ENCODE data around the gene GRM4. TPM values are rescaled to one million over a fixed set of nuclear protein-coding genes. Genes with fewer than 3 reads are reported as not detected.
A peak's percentile ranks its signal among the peaks of the same experiment; 100 is the strongest.

Gene GRM4
- total RNA-seq, 1 experiment from 2014 or later: not detected

DNA sequence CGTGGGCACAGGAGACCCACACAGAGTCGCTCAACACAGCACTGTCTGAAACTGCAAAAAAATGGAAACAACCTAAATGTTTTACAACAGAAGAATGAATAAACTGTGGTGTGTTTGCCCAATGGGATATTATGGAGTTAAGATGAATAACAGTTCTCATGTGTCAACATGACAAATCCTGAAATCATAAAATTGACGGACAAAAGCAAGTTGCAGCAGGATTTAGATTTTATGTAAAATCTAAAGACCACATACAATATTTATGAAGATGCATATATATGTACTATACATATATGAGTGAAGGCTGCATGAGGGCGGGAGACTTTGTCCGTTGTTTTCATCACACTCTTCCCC, 79.7 kb downstream of the GRM4 start:
- H3K27me3 ChIP-seq: no peaks in the 10 kb centered on the region
- H3K4me3 ChIP-seq: no peak overlapping the region
- no peaks in the 10 kb centered on the region for H3K36me3 ChIP-seq
- DNase-seq: no peak
- no peaks in the 10 kb centered on the region for H3K9me3 ChIP-seq

DNA sequence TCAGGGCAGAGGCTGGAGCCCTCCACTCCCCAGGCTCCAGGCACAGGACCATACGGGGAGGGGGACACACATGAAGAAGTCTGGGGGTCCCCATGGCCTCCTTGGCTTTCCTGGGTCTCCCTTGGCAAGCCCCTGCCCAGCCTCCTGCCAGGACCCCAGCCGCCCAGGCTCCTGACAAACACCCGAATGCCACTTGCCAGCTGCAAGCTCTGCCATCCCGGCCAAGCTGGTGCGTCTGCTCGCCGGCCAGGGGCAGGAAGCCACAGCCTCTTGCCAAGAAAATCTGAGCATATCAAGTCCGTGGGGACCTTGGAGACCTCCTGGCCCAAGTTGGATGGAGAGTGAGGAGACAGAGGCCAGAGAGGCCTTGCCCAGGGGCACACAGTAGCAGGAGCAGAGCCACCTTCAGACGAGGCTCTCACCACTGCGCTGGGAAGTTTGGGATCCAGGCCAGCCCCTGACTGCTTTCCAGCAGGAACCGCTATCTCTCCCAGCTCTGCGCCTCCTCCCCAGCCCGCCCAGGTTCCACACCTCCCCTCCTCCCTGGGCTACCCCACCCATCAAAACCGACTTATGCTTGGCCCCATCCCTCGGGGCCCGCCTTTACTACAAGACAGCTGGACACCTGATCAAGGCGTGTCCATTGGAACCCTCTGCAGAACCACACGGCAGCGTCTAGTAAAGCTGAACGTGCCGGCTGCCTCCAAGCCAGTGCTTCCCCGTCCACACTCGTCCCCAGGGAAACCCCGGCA, 80.2 kb downstream of the GRM4 start:
- peak; percentile 43 for DNase-seq
- Histone ChIP-seq H3K36me3 (no peaks in the 10 kb centered on the region), H3K27me3 (no peaks in the 10 kb centered on the region)

DNA sequence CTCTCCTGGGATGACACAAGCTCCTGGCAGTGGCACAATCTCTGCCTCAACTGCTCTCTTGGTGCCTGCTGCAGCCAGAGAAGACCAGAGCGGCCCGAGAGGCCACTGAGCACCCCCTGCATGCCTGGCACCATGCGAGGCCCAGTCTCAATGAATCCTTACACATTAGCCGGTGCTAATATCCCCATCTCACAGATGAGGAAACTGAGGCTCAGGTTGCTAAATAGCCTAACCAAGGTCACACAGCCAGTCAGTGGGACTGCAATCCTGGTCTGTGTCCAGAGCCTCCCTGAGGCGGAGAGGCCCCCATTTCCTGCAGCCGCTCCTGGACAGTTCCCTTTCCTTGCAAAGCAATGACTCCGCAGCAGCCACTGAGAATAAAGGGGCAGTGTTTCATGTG, 81.2 kb downstream of the GRM4 start:
- DNase-seq: no peak
- no peaks in the 10 kb centered on the region for H3K27me3 ChIP-seq
- no peak overlapping the region for H3K4me3 ChIP-seq
- no peaks in the 10 kb centered on the region for H3K9me3 ChIP-seq
- H3K36me3 ChIP-seq: no peaks in the 10 kb centered on the region

More for the DNA sequence above, 80.2 kb downstream of the GRM4 start:
- Histone ChIP-seq H3K4me3 (no peak overlapping the region), H3K9me3 (no peaks in the 10 kb centered on the region)

DNA sequence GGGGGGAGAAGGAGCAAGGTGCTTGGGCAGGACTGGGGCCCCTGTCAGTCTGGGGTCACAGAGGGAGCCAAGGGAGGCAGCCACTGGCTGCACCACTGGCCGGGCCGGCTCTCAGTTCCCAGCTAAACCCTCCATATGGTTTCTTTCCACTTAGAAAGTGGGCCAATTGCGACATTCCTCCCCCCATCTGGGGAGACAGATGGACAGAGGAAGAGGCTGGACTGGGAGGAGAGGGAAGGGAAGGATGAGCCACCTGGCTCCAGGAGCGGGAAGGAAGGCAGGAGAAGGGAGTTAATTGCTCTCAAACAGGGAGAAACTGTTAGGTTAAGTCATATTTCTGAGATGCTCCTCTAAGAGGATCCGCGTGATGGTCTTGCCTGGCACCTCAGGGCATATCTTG, 82.2 kb downstream of the GRM4 start:
- H3K27me3 ChIP-seq: no peaks in the 10 kb centered on the region
- no peaks in the 10 kb centered on the region for H3K9me3 ChIP-seq
- no peak for DNase-seq
- H3K36me3 ChIP-seq: no peaks in the 10 kb centered on the region
- no peak overlapping the region for H3K4me3 ChIP-seq

DNA sequence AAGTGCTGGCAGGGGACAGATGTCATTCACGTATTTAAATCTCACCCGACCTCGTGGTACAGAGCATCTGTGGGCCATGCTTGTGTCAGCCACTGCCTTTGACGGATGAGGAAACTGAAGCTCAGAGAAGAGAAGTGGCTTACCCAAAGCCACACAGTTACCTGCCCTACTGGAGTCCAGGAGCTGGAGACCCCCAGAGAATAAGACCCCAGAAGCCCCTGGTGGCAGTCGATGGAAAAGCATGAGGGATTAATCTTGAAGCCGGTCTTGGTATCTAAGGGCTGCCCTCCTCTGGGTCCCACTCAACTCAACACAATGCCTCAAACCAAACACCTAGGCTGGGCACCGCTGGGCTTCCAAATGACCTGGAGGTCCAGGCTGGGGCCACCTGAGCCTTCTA, 83.1 kb downstream of the GRM4 start:
- no peaks in the 10 kb centered on the region for H3K27me3 ChIP-seq
- H3K36me3 ChIP-seq: no peaks in the 10 kb centered on the region
- no peak overlapping the region for H3K4me3 ChIP-seq
- no peak for DNase-seq
- no peaks in the 10 kb centered on the region for H3K9me3 ChIP-seq

DNA sequence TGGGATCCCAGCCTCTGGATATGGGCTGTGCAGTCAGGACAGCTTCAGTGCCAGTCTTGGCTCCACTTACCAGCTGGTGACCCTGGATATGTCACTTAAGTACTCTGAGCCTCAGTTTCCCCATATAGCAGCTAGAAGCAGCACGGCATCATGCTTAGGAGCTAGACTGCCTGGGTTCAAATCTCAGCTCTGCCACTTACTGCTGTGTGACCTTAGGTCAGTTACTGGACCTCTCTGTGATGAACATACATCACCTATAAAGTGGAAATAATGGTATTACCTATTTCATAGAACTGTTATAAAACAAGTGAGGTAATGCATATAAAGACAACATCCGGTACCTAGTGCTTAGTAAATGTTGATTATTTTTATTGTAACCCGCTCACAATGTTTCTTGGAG, 83.7 kb downstream of the GRM4 start:
- no peak for DNase-seq
- H3K27me3 ChIP-seq: no peaks in the 10 kb centered on the region
- H3K4me3 ChIP-seq: no peak overlapping the region
- H3K9me3 ChIP-seq: no peaks in the 10 kb centered on the region
- H3K36me3 ChIP-seq: no peaks in the 10 kb centered on the region

DNA sequence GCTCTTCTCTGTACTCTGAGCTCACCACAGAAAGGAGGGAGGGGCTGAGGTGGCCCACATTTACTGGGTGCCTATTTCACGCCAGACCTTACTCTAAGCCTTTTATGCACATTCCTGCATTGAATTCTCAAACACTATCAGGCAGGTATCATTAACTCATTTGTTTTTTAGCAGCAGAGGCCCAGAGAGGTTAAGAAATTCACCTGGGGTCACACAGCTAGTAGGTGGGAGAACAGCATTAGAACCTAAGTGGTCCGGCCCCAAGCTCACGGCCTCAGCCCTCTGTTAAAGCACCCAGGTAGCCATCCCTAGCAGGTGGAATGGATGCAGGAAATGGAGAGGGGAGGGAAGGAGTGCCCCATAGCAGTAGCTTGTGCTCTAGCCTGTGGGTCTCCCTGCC, 84.5 kb downstream of the GRM4 start:
- Histone ChIP-seq H3K36me3 (no peaks in the 10 kb centered on the region), H3K27me3 (no peaks in the 10 kb centered on the region), H3K9me3 (no peaks in the 10 kb centered on the region), H3K4me3 (no peak overlapping the region)
- no peak for DNase-seq

DNA sequence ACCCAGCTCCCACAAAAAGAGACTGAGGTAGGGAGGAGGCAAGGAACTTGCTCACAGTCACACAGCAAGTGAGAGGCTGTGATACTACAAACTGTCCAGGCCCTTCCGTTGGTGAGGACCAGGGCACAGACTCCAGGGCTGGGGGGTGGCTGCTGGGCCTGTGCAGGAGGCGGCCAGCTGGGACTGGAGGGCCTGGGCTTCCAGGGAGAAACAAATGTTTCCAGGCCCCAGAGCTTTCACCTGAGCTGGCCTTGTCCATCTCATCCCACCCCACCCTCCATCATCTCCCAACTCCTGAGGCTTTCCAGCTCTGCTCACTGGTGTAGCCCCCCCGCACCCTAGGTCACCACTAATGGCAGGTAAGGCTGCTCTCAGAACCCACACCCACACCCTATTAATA, 86.0 kb downstream of the GRM4 start:
- H3K36me3 ChIP-seq: no peaks in the 10 kb centered on the region
- H3K27me3 ChIP-seq: no peaks in the 10 kb centered on the region
- no peak overlapping the region for H3K4me3 ChIP-seq
- no peaks in the 10 kb centered on the region for H3K9me3 ChIP-seq
- no peak for DNase-seq

DNA sequence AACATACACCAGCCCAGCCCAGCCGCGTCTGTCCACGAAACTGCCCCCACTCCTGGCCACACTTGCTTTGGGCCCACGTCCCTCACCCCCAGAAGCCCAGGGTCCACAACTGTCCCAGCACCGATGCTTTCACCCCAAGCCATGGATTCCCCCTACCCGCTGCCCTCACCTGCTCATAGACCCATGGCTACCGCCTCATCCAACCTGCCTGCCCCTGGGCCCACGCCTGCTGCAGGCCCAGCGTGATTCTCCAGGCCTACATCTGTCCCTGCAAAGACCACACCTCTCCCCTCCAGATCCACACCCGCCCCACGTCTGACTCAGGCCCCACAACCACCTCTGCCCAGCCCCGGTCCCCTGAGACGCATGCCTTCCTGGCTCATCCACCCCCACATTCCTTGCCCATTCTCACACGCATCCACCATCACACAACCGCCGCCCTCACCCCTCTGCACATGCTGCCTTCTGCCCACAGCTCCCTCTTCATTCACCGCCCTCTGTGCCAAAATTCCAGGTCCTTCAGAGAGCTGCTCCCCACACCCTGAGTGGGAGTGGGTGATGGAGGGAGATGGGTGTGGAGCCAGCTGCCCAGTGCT, 86.7 kb downstream of the GRM4 start:
- H3K36me3 ChIP-seq: no peaks in the 10 kb centered on the region
- no peaks in the 10 kb centered on the region for H3K27me3 ChIP-seq
- peak; percentile 17 for DNase-seq
- H3K4me3 ChIP-seq: no peak overlapping the region
- H3K9me3 ChIP-seq: no peaks in the 10 kb centered on the region

DNA sequence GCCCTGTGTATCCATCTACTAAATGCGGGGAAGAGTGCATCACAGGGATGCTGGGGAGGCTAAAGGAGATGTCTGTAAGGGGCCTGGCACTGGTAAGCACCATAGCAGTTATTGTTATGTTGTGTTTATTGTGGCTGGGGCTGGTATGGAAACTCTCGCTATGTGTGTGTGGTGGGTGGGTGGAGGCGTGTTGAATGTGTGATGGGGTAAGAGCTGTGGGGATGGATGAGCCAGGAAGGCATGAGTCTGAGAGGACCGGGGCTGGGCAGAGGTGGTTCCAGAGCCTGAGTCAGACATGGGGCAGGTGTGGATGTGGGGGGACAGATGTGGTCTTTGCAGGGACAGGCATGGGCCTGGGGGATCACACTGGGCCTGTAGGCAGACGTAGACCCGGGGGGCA, 88.1 kb downstream of the GRM4 start:
- Histone ChIP-seq H3K27me3 (no peaks in the 10 kb centered on the region), H3K9me3 (no peaks in the 10 kb centered on the region), H3K4me3 (no peak overlapping the region), H3K36me3 (no peaks in the 10 kb centered on the region)
- DNase-seq: no peak

DNA sequence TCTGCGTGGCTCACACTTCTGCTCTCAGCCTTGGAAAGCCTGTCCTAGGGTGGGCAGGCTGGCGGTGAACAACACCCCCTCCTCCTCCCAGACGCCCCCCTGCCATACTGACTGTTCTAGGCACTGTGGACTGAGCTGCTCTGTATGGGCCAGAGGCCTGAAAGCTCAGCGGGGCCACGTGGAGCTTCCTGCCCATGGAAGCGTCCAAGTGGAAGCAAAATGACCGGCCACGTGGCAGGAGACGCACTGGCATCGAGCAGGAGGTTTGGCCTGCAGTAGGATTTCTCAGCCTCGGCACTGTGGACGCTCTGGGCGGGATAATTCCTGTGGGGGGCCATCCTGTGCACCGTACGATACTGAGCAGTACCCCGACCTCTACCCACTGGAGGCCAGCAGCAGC, 88.7 kb downstream of the GRM4 start:
- Histone ChIP-seq H3K27me3 (no peaks in the 10 kb centered on the region), H3K9me3 (no peaks in the 10 kb centered on the region), H3K4me3 (no peak overlapping the region), H3K36me3 (no peaks in the 10 kb centered on the region)
- no peak for DNase-seq

DNA sequence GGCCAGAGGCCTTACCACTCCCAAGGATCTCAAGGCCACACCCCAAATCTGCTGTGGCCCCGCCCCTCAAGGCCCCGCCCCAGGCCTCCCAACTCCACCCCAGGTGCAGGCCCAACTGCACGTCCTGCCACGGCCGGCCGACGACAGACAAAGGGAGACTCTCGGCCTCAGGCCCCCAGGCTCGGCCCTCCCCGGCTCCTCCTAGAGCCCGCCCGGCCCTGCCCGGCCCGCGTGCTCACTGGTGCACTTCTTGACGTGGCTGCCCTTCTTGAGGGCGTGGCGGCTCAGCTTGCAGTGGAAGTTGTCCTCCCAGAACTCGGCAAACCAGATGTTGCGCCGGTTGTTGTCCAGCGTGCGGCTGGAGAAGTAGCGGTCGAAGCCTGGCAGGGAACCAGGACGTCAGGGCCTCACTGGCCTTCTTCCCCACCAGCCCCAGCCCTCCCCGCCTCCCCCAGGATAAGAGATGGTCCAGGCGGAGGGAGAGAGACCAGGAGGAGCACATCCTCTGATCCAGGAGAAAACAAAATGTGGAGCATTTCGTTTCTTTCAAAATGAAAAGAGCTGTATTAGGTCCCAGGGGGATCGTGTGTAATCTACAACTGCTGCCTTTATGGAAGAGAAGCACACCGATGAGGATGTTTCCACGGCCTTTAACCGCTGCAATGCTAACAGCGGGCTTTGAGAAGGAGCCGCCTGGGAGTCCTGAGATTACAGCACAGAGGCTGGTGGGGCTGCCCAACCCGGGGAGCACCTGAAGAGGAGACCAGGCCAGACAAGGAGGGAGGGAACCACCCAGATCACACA, 89.4 kb downstream of the GRM4 start:
- H3K9me3 ChIP-seq: no peaks in the 10 kb centered on the region
- no peak for DNase-seq
- no peaks in the 10 kb centered on the region for H3K27me3 ChIP-seq
- H3K36me3 ChIP-seq: no peaks in the 10 kb centered on the region
- H3K4me3 ChIP-seq: no peak overlapping the region

DNA sequence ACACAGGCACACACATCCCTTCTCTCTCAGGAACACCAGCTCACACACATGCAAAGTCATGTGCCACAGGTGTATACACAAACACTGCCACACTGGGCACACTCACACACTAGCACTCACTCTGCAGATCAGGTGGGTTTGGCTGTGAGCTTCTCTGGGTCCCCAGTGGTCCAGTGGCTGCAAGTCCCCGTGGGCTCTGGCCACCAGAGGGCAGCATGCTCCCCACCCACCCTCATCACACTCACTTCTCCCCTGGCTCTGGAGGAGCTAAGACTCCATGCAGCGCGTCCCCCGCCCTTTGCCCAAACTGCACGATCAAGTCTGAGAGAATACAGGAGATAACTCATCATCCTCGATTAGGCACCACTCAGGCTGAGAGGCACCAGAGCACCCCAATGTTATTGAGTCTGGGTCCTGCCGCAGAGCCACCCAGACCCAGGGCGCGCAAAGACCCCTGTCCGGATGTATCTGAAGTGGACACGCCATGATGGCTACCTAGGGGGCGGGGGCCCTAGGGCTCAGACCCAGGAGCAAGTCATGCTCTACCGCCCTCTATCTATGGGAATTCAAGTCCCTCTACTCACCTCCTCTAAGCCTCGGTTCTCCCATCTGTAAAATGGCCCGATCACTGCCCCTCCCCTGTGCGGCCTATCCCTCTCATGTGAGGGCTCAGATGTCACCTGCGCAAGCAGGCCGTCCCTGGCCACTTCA, 90.5 kb downstream of the GRM4 start:
- no peaks in the 10 kb centered on the region for H3K9me3 ChIP-seq
- no peaks in the 10 kb centered on the region for H3K36me3 ChIP-seq
- no peaks in the 10 kb centered on the region for H3K27me3 ChIP-seq
- no peak overlapping the region for H3K4me3 ChIP-seq
- DNase-seq: peak; percentile 41

DNA sequence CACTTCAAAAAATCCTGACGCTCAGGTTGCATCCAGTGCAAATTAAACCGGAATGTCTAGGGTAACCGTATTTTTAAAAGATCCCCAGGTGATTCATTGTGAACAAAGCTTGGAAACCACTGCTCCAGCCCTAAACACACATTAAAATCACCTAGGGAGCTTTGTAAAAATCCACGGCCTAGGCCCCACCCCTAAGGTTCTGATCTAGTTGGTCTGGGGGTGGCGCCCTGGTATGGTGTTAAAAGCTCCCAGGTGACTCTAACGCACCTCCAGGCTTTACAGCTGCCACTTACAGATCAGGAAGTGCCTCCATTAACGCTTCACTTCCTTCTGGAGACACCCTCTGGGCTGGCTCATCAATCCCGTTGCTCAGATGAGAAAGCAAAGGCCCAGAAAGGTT, 92.2 kb downstream of the GRM4 start:
- Histone ChIP-seq H3K4me3 (no peak overlapping the region), H3K27me3 (no peaks in the 10 kb centered on the region), H3K36me3 (no peaks in the 10 kb centered on the region), H3K9me3 (no peaks in the 10 kb centered on the region)
- no peak for DNase-seq

DNA sequence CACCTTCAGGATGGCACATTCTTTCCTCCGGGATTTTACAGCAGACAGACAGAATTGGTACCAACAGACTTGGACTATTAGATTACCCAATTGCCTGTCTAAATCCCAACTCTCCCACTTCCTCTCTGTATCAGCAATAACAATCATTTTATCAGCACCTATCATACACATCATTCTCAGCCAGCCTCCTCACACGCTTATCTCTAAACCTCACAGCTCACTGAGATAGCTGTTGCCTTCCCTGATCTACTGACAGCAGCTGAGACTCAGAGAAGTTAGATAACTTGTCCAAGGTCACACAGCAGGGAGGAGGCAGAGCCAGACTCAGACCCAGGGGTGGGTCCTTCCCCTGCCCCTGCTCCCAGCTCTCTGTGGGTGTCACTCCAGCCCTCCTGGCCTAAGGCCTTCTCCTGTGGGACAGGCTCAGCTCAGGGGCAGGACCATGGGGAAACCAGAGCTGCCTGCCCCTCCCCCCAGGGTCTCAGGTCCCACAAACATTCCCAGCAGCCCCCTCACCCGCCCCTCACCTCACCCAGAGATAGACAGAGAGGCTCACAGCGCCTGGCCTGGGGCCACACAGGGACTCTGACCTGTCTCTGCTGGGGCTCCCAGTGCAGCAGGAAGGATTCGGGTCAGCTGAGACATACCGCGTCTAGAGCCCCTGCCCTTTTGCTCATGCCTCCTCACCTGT, 92.8 kb downstream of the GRM4 start:
- Histone ChIP-seq H3K27me3 (no peaks in the 10 kb centered on the region), H3K9me3 (no peaks in the 10 kb centered on the region), H3K4me3 (no peak overlapping the region), H3K36me3 (no peaks in the 10 kb centered on the region)
- DNase-seq: no peak

DNA sequence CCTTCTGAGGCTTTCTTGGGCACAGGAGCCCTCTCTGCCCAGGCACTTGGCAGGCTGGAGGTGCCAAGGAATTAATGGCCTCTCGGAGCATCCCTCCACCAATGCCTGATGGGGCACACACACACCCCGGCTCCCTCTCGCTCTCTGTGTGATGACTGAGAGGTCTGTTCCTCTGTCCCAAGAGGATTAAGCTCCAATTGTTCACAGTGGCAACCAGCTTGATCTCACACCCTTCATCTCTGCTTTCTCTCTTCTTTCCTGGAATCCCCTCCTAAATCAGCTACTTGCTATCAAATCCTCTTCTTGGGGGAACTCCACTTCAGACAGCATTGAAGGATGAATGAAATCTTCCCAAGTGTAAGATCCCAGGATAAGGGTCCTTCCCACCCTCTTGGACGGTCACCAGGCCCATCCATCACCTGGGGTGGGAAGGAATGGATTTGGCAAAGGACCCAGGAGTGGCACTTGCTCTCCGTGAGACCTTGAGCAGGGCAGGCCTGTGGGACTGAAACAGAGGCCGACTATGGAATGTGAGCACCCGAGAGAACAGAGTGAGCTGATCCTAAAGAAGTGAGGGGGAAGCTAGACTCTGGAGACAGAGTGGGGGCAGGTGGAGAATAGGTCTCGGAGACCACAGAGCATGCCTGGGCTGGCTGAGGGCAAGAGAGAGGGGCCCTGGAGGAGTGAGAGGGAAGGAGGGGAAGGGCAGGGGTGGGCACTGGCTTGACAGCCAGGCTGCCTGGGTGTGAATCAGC, 93.6 kb downstream of the GRM4 start:
- DNase-seq: no peak
- no peak overlapping the region for H3K4me3 ChIP-seq
- no peaks in the 10 kb centered on the region for H3K27me3 ChIP-seq
- H3K36me3 ChIP-seq: no peaks in the 10 kb centered on the region
- H3K9me3 ChIP-seq: no peaks in the 10 kb centered on the region

Data from MG63 (cell line).